ENCODE measurements around the gene LPP. TPM values are rescaled to one million over a fixed set of nuclear protein-coding genes. Genes with fewer than 3 reads are reported as not detected.

Gene LPP
- total and polyA plus RNA-seq, 4 donors = 11.1 to 219 (median 66.5) TPM

DNA sequence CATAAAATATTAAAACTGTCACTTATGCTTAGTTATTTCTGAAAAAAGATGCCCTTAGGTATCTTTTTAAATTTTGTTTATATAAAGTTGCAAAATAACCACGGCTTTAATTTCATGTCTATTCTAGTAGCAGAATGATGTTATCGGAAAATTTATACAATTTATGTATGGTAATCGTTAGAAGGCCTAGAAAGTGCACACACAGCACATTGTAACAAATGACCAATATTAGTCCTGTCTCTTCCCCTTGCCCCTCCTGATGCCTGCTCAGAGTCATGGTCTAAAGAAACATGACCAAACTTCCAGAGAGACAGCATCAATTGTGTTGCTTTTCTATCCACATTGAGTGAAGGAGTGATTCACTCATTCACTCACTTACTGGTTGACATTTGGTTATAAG is 6.2 kb upstream of the LPP start:
- Histone ChIP-seq H3K9ac (ENCODE audit: insufficient read depth in 1 of 2, low read length in 2 of 2) (no peak overlapping the region), H3K9me3 (ENCODE audit: control insufficient read depth in 4 of 4, insufficient read depth in 3 of 4, low read length in 3 of 4) (no peaks in the 10 kb centered on the region), H3K4me3 (no peak overlapping the region), H3K36me3 (ENCODE audit: control insufficient read depth in 4 of 4, insufficient read depth in 4 of 4, low read length in 4 of 4) (no peaks in the 10 kb centered on the region), H3K27ac (ENCODE audit: low read depth in 1 of 2, low read length in 1 of 2) (no peak overlapping the region), H3K4me1 (ENCODE audit: control insufficient read depth in 5 of 5, insufficient read depth in 5 of 5, low read length in 5 of 5) (peaks cover 0 to 4% (median 3%) of the 10 kb centered on the region in 5 donors), H3K27me3 (ENCODE audit: control insufficient read depth in 3 of 3, insufficient read depth in 3 of 3, low read length in 2 of 3) (peaks cover 0 to 5% (median 0%) of the 10 kb centered on the region in 3 donors)
- TF ChIP-seq, protein P1, sequence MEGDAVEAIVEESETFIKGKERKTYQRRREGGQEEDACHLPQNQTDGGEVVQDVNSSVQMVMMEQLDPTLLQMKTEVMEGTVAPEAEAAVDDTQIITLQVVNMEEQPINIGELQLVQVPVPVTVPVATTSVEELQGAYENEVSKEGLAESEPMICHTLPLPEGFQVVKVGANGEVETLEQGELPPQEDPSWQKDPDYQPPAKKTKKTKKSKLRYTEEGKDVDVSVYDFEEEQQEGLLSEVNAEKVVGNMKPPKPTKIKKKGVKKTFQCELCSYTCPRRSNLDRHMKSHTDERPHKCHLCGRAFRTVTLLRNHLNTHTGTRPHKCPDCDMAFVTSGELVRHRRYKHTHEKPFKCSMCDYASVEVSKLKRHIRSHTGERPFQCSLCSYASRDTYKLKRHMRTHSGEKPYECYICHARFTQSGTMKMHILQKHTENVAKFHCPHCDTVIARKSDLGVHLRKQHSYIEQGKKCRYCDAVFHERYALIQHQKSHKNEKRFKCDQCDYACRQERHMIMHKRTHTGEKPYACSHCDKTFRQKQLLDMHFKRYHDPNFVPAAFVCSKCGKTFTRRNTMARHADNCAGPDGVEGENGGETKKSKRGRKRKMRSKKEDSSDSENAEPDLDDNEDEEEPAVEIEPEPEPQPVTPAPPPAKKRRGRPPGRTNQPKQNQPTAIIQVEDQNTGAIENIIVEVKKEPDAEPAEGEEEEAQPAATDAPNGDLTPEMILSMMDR (IDR thresholded peaks at IDR 0.05; ENCODE audit: control extremely low read depth, extremely low read depth) = no peak
- DNase-seq = no peak
- no peak for ATAC-seq (ENCODE audit: insufficient read depth, low FRiP score)
- WGBS, 2 donors = 92 to 94% methylated on average over 3 of the region's 3 CpGs

DNA sequence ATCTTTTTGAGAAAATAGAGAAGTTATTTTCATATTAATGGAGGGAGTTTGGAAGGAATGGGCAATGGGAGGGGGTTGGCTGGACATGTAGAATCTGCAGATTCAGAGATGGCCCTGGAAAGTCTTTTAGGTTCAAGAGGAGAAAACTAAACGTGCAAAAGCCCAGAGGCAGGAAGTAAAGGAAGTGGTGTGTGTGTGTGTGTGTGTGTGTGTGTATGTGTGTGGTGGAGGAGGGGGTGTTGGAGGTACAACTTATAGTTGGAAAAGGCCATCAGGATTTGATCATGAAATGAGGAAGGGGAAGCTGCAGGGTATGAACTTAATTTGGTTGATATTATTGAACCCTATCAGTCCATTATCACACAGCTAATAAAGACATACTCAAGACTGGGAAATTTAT is 5.6 kb upstream of the LPP start:
- Histone ChIP-seq H3K27ac (ENCODE audit: low read depth in 1 of 2, low read length in 1 of 2) (no peak overlapping the region), H3K4me3 (no peak overlapping the region), H3K9ac (ENCODE audit: insufficient read depth in 1 of 2, low read length in 2 of 2) (no peak overlapping the region), H3K4me1 (ENCODE audit: control insufficient read depth in 5 of 5, insufficient read depth in 5 of 5, low read length in 5 of 5) (peaks cover 0 to 9% (median 5%) of the 10 kb centered on the region in 5 donors), H3K9me3 (ENCODE audit: control insufficient read depth in 4 of 4, insufficient read depth in 3 of 4, low read length in 3 of 4) (no peaks in the 10 kb centered on the region), H3K27me3 (ENCODE audit: control insufficient read depth in 3 of 3, insufficient read depth in 3 of 3, low read length in 2 of 3) (peaks cover 0 to 5% (median 0%) of the 10 kb centered on the region in 3 donors), H3K36me3 (ENCODE audit: control insufficient read depth in 4 of 4, insufficient read depth in 4 of 4, low read length in 4 of 4) (no peaks in the 10 kb centered on the region)
- ATAC-seq (ENCODE audit: insufficient read depth, low FRiP score) = no peak
- no peak for DNase-seq
- 20 to 36% methylated on average over 1 of the region's 1 CpG for WGBS, 2 donors
- TF ChIP-seq, protein P1 (IDR thresholded peaks at IDR 0.05; ENCODE audit: control extremely low read depth, extremely low read depth) = no peak

- Histone ChIP-seq H3K36me3 (ENCODE audit: control insufficient read depth in 4 of 4, insufficient read depth in 4 of 4, low read length in 4 of 4) (no peaks in the 10 kb centered on the region), H3K4me3 (no peak overlapping the region), H3K27ac (ENCODE audit: low read depth in 1 of 2, low read length in 1 of 2) (no peak overlapping the region), H3K4me1 (ENCODE audit: control insufficient read depth in 5 of 5, insufficient read depth in 5 of 5, low read length in 5 of 5) (peaks cover 0 to 10% (median 5%) of the 10 kb centered on the region in 5 donors), H3K27me3 (ENCODE audit: control insufficient read depth in 3 of 3, insufficient read depth in 3 of 3, low read length in 2 of 3) (peaks cover 0 to 5% (median 0%) of the 10 kb centered on the region in 3 donors), H3K9ac (ENCODE audit: insufficient read depth in 1 of 2, low read length in 2 of 2) (no peak overlapping the region), H3K9me3 (ENCODE audit: control insufficient read depth in 4 of 4, insufficient read depth in 3 of 4, low read length in 3 of 4) (no peaks in the 10 kb centered on the region)
- TF ChIP-seq, protein P1 (IDR thresholded peaks at IDR 0.05; ENCODE audit: control extremely low read depth, extremely low read depth) = no peak
- DNase-seq (no peak), ATAC-seq (ENCODE audit: insufficient read depth, low FRiP score) (no peak)
- whole genome bisulfite sequencing, 2 donors = 80 to 86% methylated on average over 9 of the region's 9 CpGs
These were observed 4.4 kb upstream of the LPP start for GRCh38 chr3:188149587-188149986.

GRCh38 chr3:188150982-188151381 is 3.0 kb upstream of the LPP start:
- H3K27ac ChIP-seq (ENCODE audit: low read depth in 1 of 2, low read length in 1 of 2) = no peak overlapping the region
- H3K4me1 ChIP-seq (ENCODE audit: control insufficient read depth in 5 of 5, insufficient read depth in 5 of 5, low read length in 5 of 5) = peaks cover 0 to 19% (median 5%) of the 10 kb centered on the region in 5 donors
- no peak overlapping the region for H3K4me3 ChIP-seq
- no peaks in the 10 kb centered on the region for H3K36me3 ChIP-seq (ENCODE audit: control insufficient read depth in 4 of 4, insufficient read depth in 4 of 4, low read length in 4 of 4)
- no peak overlapping the region for H3K9ac ChIP-seq (ENCODE audit: insufficient read depth in 1 of 2, low read length in 2 of 2)
- TF ChIP-seq, protein P1 (IDR thresholded peaks at IDR 0.05; ENCODE audit: control extremely low read depth, extremely low read depth) = no peak
- H3K27me3 ChIP-seq (ENCODE audit: control insufficient read depth in 3 of 3, insufficient read depth in 3 of 3, low read length in 2 of 3) = peaks cover 0 to 5% (median 0%) of the 10 kb centered on the region in 3 donors
- DNase-seq (no peak), ATAC-seq (ENCODE audit: insufficient read depth, low FRiP score) (no peak)
- 94 to 97% methylated on average over 6 of the region's 6 CpGs for WGBS, 2 donors
- no peaks in the 10 kb centered on the region for H3K9me3 ChIP-seq (ENCODE audit: control insufficient read depth in 4 of 4, insufficient read depth in 3 of 4, low read length in 3 of 4)
